Ovary (tissue), 3 donors: ENCODE data around the gene PLCB2.

ENCODE experiments used
- CTCF ChIP-seq, 3 donors: fragments of 450-650 bp in 2 of 3; fragments of 200-600 bp in 1 of 3; IDR thresholded peaks; one replicate each; pipeline versions ENCODE4 v1.5.1 to v1.8.0; 2016 to 2022; ENCODE audit warnings: antibody characterized with exemption in 3 of 3, mild to moderate bottlenecking in 1 of 3
- EP300 ChIP-seq: sonication (generic); formaldehyde crosslinking; IDR thresholded peaks from one replicate; pipeline ENCODE4 v1.6.1; 2017; ENCODE audit warnings: antibody characterized with exemption
- donor health status: DM: no; HTN: no; CAD: no.

- no peak for TF ChIP-seq CTCF (IDR thresholded peaks at IDR 0.05)
- TF ChIP-seq EP300 = no peak
Measured at GRCh38 chr15:40345867-40346578, 38.3 kb upstream of the PLCB2 start.
